GM19351 (cell line): ENCODE results near the gene CYB5R2.

Experiments used
- ATAC-seq: cut with Tn5 transposase; IDR thresholded peaks from one replicate; pipeline ENCODE4 v1.9.1; 2021; ENCODE audit warnings: mild to moderate bottlenecking, moderate library complexity; ENCODE audit not compliant: unreplicated experiment

CYB5R2 gene

GRCh38 chr11:7672960-7673723 is at the start of gene CYB5R2:
CYB5R2 (minus strand) TSS chr11:7673500; CDS start chr11:7672825, 675 bp downstream.
- ATAC-seq: peak; percentile 40

- ATAC-seq: no peak
Measured at GRCh38 chr11:7714786-7715185, 41.5 kb upstream of the CYB5R2 start.

- no peak for ATAC-seq
Measured at GRCh38 chr11:7706377-7706776, 33.1 kb upstream of the CYB5R2 start, which contains the start of gene OVCH2. OVCH2 (minus strand) TSS chr11:7706477; CDS start chr11:7706394, 83 bp downstream.

- ATAC-seq: no peak
Measured at GRCh38 chr11:7703740-7704139, 30.4 kb upstream of the CYB5R2 start.

GRCh38 chr11:7696424-7696823 is 23.1 kb upstream of the CYB5R2 start:
- no peak for ATAC-seq

- ATAC-seq: no peak
Measured at GRCh38 chr11:7694235-7694634, 20.9 kb upstream of the CYB5R2 start.

GRCh38 chr11:7692426-7692825 is 19.1 kb upstream of the CYB5R2 start:
- no peak for ATAC-seq

GRCh38 chr11:7691759-7692350 is 18.6 kb upstream of the CYB5R2 start:
- ATAC-seq: no peak

- peak; percentile 74 for ATAC-seq
Measured at GRCh38 chr11:7690648-7691047, 17.3 kb upstream of the CYB5R2 start.

GRCh38 chr11:7689239-7689638 is 15.9 kb upstream of the CYB5R2 start:
- no peak for ATAC-seq

- peak; percentile 78 for ATAC-seq
Measured at GRCh38 chr11:7688238-7688826, 15.0 kb upstream of the CYB5R2 start.

- ATAC-seq: no peak
Measured at GRCh38 chr11:7687386-7687785, 14.1 kb upstream of the CYB5R2 start.

GRCh38 chr11:7686761-7687160 is 13.5 kb upstream of the CYB5R2 start:
- no peak for ATAC-seq

GRCh38 chr11:7683571-7683970 is 10.3 kb upstream of the CYB5R2 start:
- no peak for ATAC-seq

GRCh38 chr11:7677796-7678201 is 4.5 kb upstream of the CYB5R2 start:
- no peak for ATAC-seq

GRCh38 chr11:7677071-7677470 is 3.8 kb upstream of the CYB5R2 start:
- no peak for ATAC-seq

GRCh38 chr11:7675631-7676030 is 2.3 kb upstream of the CYB5R2 start:
- no peak for ATAC-seq

- peak; percentile 58 for ATAC-seq
Measured at GRCh38 chr11:7673724-7674434, 579 bp upstream of the CYB5R2 start.

- ATAC-seq: no peak
Measured at GRCh38 chr11:7672276-7672959, 882 bp downstream of the CYB5R2 start.

GRCh38 chr11:7671347-7672215 is 1.7 kb downstream of the CYB5R2 start:
- ATAC-seq: peak; percentile 45
